ENCODE results near the gene OTOS.

DNA sequence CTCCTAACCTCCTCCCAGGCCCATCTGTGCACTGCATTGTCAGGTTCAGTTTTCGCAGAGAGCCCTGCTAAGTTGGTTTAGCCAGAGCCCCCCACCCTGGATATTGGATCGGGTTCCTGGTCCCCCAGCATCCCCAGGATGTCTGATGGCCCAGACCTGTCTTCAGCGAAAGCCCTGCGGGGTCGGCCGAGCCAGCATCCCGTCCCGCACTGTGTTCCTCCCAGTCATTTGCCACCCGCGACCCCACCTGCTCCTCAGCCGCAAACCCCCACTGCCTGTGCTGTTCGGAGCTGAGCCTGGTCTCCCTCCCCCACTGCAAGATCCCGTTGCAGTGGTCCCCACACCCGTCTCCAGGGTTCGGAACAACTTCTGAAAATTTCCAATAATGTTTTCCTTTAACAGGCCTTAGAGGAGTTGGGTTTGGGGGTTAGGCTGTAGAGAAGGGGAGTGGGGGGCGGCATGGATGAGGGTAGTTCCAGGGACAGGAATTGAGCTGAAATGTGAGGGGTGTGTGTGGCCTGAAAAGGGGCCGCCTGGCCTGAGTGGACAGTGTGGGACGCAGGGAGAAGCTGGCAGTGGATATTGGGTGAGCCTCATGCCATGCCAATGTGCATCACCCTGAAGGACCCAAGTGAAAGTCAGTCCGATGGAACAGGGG is 2.7 kb downstream of the OTOS start:
- TF ChIP-seq, protein P1, sequence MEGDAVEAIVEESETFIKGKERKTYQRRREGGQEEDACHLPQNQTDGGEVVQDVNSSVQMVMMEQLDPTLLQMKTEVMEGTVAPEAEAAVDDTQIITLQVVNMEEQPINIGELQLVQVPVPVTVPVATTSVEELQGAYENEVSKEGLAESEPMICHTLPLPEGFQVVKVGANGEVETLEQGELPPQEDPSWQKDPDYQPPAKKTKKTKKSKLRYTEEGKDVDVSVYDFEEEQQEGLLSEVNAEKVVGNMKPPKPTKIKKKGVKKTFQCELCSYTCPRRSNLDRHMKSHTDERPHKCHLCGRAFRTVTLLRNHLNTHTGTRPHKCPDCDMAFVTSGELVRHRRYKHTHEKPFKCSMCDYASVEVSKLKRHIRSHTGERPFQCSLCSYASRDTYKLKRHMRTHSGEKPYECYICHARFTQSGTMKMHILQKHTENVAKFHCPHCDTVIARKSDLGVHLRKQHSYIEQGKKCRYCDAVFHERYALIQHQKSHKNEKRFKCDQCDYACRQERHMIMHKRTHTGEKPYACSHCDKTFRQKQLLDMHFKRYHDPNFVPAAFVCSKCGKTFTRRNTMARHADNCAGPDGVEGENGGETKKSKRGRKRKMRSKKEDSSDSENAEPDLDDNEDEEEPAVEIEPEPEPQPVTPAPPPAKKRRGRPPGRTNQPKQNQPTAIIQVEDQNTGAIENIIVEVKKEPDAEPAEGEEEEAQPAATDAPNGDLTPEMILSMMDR (IDR thresholded peaks at IDR 0.05): no peak
- TF ChIP-seq EZH2 (IDR thresholded peaks at IDR 0.05; ENCODE audit: borderline replicate concordance, insufficient read depth, low read depth, low read length, poor library complexity, severe bottlenecking): no peak
